HG02798 (cell line): Measurements from ENCODE around the gene CCHCR1.

Source experiments
- ATAC-seq: cut with Tn5 transposase; IDR thresholded peaks from one replicate; pipeline ENCODE4 v1.9.1; 2021; ENCODE audit warnings: mild to moderate bottlenecking; ENCODE audit not compliant: unreplicated experiment, poor library complexity

The CCHCR1 gene

DNA sequence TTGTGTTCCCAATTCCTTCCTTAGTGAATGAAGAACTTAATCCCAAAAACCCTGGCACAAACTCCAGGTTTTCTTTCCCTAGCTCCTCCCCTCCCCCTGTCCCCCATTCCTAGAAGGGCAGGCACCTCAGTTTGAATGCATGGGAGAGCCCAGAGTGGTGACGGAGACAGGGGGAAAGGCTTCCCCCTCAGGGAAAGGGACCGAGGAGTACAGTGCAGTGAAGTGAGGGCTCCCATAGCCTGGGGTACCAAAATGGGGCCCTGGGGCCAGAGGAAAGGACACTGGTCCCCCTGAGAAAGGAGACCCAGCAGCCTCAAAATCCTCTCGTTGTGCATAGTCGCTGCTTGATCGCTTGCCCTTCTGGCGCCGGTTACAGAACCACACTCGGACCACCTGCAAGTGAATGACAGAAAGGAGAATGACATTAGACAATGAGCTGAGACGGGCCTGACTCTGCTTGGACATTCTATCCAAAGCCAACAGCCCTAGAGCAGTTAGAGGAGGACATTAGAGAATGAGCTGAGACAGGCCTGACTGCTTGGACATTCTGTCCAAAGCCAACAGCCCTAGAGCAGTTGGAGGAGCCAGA lies 7.0 kb upstream of the CCHCR1 start:
- peak; percentile 14 for ATAC-seq

DNA sequence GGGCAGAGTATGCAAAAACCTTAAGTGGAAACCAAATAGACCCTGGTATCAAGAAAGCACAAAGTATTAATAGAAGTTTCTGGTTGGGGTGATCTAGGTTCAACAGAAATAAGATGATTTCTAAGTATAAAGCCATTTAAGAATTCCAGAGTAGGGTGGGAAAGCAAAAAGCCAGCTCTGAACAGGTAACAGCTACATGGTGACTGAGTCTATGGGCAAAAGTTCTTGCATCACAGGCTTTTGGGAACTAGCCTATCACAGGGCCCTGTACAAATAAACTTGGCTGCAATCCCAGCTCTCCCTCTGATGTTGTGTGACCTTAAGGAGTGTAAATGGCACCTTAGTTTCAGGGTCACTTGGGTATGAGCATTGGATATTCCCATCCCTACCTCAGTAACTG lies 6.3 kb upstream of the CCHCR1 start:
- ATAC-seq = no peak

GRCh38 chr6:31162463-31163165 lies 5.0 kb upstream of the CCHCR1 start:
- ATAC-seq = no peak

DNA sequence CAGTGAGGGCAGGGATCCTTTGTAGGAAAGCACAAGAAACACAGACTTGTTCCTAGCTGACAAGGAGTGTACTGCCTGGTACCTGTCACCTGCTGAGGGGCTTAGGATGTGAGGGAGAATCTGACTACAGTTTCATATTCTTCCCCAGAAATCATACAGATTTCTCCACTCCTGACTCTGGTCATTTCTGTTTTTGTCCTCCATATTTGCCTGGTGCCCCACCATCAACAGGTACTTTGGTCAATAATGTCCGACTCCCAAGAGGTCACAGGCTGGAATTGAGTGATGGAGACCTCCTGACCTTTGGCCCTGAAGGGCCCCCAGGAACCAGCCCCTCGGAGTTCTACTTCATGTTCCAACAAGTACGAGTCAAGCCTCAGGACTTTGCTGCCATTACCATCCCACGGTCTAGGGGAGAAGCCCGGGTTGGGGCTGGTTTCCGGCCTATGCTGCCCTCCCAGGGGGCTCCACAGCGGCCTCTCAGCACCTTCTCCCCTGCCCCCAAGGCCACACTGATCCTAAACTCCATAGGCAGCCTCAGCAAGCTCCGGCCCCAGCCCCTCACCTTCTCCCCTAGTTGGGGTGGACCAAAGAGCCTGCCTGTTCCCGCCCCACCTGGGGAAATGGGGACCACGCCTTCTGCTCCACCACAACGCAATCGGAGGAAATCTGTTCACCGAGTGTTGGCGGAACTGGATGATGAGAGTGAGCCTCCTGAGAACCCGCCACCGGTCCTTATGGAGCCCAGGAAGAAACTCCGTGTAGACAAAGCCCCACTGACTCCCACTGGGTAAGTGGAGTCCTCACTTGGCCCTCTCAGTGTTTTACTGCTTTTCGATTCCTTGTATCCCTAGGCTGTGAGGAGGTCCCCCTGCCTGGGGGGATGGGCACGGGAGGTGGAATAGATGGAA lies 3.9 kb upstream of the CCHCR1 start:
- ATAC-seq = no peak

DNA sequence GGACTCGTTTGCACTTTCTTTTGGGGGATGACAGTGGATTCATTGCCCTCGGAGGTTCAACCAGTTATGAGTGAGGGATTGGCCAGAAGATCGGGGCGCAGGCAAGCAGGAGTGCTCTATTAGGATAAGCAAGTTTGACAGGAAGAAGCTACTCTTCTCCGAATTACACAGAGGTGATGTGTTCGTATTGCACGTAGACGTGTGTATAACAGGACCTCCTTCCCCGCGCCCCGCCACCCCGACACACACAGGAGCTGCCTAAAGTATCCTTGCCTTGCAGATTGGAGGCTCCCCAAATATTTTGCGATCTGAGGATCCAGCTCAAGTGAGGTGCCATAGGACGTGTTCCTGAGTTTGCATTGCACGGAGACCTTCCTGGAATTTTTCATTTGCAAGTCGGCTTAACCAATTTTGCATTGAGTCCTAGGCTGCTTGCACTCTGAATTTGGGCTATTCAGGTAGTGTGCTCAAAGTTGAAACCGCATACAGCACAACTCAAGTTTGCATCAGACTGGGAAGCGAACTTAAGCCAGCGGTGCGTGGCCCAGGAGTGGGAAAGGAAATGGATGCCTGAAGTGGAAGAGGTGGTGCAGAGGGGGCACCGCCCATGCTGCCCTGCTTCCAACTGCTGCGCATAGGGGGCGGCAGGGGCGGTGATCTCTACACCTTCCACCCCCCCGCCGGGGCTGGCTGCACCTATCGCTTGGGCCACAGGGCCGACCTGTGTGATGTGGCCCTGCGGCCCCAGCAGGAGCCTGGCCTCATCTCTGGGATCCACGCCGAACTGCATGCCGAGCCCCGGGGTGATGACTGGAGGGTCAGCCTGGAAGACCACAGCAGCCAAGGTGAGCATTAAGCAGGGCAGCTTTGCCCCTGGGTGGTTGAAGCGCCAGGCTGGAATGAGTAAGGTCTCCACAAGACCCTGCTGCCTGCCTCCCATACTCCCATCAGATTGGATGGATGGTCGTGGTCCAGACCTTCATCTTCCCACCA lies 1.6 kb upstream of the CCHCR1 start:
- ATAC-seq = no peak

DNA sequence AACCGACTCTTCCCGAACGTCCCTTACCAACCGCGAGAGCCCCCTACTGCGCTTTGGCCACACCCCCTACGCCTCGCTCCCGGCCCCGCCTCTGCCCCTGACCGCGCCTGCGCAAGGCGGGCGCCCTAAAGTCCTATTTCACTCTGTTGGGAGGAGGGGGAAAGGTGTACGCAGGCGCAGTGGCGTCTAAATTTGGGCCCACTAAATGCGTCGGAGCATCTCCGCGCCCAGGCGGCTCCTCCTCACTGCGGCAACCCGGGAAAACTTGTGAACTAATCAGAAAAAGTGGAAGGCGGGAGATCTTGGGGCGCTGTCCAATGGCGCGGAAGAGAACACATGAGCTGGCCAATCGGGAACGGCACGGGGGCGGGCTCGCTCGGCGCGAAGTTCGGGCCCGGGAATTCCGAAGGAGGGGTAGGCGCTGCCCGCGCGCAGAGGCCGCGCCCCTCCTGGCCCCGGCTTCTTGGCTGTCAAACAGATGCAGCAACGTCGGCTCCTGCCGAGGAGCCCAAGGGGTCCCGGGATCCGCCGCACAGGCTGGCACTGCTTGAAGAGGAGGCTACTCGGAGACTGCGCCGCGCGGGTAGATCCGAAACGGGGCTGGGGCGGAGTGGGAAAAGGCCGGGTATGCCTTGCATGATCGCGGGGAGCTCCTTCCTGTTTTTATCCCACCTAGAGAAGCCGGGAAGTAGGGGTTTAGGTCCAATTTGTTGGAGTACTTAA lies 699 bp upstream of the CCHCR1 start, which contains the start of gene TCF19:
Gene TCF19, plus strand, starts transcription at position 450 of the 723 bp plus-strand sequence. CDS start 881 bp downstream, outside the sequence.
- peak; percentile 85 for ATAC-seq

- ATAC-seq = no peak
Measured at GRCh38 chr6:31156641-31157040, 961 bp downstream of the CCHCR1 start.

DNA sequence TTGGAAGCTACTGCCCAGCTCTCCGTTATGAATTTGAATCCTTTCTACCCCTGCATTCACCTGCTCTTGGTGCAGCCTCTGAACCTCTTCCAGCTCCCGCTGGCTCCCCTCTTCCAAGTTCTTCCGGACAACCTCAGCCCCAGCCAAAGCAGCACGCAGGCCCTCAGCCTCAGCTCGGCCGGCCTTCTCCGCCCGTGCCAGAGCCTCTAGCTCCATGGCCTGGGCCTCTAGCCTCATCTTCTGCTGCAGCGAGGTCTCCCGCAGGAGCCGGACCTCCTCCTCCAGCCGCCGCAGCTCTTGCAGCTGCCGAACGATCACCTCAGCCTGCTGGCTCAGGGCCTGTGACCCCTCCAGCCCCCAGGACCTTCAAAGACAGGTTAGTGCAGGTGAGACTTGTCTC lies 3.2 kb downstream of the CCHCR1 start:
- no peak for ATAC-seq

GRCh38 chr6:31152781-31153180 lies 4.8 kb downstream of the CCHCR1 start:
- no peak for ATAC-seq

DNA sequence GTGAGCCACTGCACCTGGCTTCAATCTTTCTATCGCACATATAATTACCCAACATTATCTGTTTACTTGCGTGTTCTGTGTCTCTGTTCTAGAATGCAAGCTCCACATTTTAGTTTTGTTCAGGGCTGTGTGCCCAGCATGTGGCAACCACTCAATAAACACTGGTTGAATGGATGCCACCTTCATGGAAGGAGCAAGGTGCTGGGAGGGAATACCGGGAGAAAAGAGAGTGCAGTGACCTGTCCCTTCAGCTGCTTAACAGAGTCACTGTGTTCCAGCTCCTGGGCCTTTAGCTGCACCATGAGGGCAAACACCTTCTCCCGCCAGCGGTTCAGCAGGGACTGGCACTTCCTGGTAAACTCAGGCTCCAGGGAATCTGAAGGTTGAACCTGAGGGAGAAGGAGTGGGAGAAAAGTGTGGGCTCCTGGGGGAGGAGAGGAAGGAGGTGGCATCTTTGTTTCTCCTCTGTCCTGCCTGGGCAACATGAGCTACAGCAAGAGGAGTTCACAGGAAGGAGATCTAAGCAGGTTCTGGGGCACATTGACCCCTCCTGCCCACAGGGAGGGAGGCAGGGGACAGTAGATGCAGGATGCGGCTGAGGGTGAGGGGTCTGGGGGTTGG lies 7.7 kb downstream of the CCHCR1 start:
- no peak for ATAC-seq

DNA sequence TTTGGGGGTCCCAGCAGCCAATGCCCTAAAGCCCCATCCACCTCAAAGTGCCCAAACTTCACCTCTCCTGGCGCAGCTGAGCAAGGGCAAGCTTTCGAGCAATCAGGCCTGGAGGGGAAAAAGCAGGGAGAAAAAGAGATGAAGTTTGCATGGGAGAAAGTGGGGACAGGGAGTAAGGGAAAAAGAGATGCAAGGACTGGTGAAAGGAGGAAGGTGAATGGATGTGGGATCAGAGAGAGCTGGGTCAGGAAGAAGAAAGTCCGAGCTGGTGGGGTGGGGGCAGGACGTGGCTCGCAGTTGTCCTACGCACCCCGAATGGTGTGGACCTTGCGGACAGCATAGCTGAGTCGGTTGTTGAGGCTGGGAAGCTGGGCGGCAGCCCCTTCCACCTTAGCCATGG lies 12.2 kb downstream of the CCHCR1 start:
- ATAC-seq = no peak

DNA sequence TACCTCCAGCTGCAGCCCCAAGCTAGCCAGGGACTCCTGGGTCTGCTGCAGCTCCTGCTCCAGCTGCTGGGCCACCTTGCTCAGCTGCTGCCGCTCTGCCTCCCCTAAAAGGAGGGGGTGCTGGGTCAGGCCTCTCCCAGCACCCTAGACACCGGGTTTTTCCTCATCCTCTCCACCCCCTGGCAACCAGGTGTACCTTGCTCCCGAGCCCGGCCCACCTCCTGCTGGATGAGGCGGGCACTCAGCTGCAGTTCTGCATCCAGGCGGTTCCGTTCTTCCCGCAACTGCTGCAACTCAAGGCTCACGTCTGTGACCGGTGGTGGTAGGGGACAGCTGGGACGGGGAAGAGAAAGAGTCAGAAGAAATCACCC lies 12.6 kb downstream of the CCHCR1 start:
- no peak for ATAC-seq

DNA sequence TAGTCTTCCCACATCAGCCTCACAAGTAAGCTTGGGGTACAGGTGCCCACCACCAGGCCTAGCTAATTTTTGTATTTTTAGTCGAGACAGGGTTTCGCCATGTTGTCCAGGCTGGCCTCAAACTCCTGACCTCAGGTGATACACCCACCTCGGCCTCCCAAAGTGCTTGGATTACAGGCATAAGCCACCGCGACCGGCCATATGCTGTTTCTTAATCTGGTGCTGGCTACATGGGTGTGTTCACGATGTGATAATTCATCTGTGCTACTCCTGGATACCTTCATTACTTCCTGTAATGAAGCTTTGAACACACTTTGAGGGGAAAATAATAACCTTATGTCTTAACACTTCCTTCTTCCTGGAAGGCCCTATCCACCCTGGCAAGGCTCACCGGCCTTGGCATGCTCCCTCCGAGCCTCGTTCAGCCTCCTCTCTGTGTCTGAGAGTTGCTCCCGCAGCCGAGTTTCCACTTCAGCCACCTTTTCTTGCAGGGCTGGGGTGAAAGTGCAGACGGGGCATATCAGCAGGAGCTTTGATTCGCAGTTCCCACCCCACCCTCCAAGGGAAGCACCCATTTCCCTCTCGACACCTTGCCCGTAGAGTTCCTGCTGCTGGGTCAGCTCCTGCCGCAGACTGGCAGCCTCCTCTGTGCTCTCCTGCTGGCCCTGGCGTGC lies 13.2 kb downstream of the CCHCR1 start:
- ATAC-seq = no peak

DNA sequence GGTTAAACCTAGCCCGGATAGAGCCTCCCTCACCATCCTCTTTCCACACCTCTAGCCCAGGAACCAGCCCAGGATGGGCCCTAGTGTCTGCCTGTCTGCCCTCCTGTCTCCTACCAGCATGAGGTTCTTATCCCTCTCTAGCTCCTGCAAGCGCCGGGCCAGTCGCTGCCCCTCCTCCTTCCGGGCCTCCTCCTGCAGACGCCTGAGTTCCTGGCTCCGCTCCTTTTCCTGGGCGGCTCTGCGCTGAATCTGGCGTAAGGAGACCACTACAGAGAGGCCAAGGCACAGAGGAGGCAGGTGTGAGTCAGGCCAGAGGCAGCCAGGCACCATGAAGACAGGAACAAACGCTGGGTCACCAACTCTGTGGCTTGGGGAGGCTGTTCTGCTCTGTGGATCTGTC lies 14.5 kb downstream of the CCHCR1 start:
- no peak for ATAC-seq

DNA sequence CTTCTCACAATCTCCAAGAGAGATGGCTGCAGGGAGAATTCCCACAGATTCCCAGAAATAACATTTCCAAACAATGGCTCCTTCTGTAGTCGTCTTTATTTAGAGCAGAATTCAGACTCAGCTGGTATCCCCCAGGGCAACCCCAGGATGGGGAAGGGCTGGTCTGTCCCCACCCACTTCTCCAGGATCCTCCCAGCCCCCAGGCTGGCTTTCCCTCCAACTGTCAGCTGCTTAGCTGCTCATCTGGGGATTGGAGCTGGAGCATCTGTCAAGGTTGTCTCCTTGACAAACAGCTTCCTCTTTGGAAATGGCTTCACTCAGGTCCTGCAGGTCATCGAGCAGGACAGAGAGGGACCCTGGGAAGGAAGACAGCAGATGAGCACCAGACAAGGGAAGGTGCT lies 15.2 kb downstream of the CCHCR1 start:
- ATAC-seq = no peak

- no peak for ATAC-seq
Measured at GRCh38 chr6:31140643-31141042, 17.0 kb downstream of the CCHCR1 start.

DNA sequence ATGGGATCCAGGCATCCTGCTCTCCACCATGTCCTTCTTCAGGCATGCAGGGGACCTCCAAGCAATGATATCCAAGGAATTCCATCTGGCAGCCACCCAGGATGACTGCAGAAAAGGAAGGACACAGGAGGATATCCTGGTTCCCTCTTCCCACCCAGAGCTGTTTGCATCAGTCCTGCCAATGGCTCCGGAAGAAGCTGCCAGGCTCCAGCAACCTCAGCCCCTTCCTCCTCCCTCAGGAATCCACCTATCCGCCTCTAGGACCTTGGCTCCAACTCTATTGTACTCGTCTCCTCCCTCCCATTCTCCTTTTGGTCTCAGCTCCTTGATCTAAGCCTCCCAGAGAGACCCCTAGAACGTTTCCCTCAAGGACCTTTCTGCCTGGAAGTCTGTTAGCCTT lies 18.0 kb downstream of the CCHCR1 start:
- no peak for ATAC-seq

- ATAC-seq = no peak
Measured at GRCh38 chr6:31138982-31139381, 18.6 kb downstream of the CCHCR1 start, which contains the start of gene PSORS1C2. Gene PSORS1C2 (minus strand): TSS chr6:31139066. CDS start chr6:31139026, 40 bp downstream.
